ENCODE data around the gene SPON1. TPM values are rescaled to one million over a fixed set of nuclear protein-coding genes. Genes with fewer than 3 reads are reported as not detected.

SPON1 gene
- total RNA-seq, 1 donor from 2014 or later, result 0.47 TPM

DNA sequence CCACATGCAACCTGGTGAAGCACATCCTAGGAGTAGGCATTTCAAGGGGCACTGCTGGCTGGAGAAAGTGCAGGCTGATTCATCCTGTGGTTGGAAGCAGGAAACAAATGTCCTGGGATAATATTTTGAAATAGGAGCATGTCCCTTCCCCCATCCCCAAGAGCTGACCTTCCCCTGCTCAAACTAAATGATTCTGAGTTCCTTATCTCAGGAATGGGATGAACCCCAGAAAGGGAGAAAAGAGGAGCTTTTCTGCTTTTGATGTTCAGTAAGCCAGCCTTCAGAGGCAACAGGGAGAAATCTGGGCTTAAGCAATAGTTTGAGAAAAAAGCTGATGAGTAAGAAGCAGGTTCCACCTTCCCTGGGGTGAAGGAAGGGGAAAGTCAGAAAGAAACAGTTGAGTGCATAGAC is 19.5 kb upstream of the SPON1 start:
- DNase-seq (ENCODE audit: extremely low read depth, low read depth, low spot score), result no peak

DNA sequence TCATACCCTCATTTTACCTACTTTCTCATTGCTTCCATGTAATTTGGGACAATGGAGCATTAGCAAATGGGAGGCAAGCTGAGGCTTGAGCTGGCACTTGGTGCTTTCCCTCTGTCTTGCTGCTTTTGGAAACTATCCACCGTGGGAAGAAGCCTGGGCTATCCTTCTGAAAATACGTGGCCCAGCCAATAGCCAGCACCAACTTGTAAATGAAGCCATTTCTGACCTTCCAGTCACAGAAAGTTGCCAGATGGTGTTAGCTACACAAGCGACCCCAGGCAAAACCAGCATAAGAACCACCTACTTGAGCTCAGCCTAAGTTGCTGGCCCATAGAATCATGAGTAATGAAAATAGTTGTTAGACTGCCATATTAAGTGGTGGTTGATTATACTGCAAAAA is 18.5 kb upstream of the SPON1 start:
- DNase-seq (ENCODE audit: extremely low read depth, low read depth, low spot score), result no peak

DNA sequence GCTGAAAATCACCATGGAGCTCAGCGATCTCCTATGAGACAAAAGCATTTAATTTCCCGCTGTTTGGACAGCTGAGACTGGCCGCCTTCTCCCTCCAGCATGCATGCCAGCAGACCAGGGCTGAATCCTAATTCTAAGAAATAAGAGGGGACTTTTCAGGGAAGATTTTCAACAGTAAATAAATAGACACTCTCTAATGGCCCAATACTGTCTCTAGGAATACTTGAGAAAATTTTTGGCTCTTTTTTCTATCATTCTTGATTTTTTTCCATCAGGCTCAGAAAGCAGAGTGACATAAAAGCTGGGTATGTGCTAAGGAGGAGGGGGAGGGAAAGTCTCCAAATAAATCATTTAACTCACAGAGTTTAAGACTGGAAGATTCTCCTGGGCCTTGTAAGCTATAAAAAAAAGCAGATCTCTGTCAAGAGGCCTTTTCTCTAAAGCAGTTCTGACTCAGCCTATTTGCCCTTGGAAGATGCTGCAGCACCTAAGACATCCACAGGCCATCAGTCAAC is 17.6 kb upstream of the SPON1 start:
- no peak for DNase-seq (ENCODE audit: extremely low read depth, low read depth, low spot score)

GRCh38 chr11:13947379-13947778 is 15.1 kb upstream of the SPON1 start:
- no peak for DNase-seq (ENCODE audit: extremely low read depth, low read depth, low spot score)

DNA sequence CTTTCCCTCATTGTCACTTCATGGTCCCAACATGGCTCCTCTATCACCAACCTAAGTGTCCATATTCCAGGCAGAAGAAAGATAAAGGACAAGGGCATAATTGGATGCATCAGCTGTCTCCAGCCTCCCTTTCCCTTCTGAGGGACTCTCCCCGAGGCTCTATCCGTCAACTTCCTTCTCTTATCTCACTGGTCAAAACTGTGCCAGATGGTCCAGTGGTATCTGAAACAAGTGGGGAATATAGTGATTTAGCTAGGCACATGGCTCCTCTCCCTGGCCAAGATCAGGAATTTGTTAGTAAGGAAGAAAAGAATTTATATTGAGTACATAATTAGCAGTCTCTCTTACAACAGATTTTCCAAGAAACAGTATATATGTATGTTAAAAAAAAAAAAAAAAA is 12.6 kb upstream of the SPON1 start:
- no peak for DNase-seq (ENCODE audit: extremely low read depth, low read depth, low spot score)

DNA sequence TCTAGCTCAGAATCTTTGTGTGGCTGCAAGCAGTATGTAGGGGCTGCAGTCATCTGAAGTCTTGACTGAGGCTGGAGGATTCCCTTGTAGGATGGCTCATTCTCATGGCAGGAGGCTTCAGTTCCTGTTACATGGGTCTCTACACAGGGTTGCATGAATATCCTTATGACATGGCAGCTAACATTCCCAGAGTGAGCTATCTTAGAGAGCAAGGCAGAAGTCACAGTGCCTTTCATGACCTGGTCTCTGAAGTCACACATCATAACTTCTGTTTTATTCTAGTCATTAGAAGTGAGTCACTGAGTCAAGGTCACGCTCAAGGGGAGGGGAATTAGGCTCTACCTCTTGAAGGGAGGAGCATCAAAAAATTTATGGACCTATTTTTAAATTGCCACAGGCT is 10.3 kb upstream of the SPON1 start:
- DNase-seq (ENCODE audit: extremely low read depth, low read depth, low spot score), result no peak

DNA sequence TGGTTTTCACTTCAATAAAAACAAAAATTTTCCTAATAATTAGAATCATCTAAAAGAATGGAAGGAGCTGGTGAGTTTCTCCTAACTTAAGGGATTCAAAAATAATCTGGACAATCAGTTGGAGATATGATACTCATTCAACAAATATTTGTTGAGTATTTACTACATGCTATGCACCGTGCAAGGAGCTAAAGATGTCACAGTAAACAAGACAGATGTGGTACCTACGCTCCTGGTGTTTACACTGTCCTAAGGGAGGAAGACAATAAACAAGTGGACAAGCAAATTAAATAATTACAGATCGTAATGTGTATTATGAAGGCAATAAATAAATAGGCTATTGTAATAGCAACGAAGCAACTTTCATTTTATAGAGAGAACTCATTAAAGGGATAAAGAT is 9.9 kb upstream of the SPON1 start:
- DNase-seq (ENCODE audit: extremely low read depth, low read depth, low spot score), result no peak

DNA sequence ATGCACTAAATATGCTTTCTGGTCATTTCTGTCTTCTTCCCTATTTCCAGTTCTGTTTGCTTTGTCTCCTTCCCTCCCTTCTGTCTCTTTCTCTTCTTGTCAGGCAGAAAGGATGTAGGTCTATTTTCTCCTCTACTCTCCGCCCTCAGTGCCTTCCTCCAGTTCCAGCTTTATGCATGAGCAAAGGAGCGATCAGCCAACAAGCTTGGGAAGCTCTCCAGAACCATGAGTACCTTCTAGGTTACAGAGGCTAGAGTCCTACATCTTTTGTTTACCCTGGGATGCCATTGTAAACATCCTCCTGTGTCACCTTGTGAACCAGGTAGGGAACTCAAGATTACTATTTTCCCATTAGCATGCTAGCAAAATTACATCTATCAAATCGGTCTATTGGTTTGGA is 7.9 kb upstream of the SPON1 start:
- DNase-seq (ENCODE audit: extremely low read depth, low read depth, low spot score), result no peak

GRCh38 chr11:13955971-13956421 is 6.5 kb upstream of the SPON1 start:
- DNase-seq (ENCODE audit: extremely low read depth, low read depth, low spot score), result peak; percentile 44

GRCh38 chr11:13956988-13957387 is 5.5 kb upstream of the SPON1 start:
- DNase-seq (ENCODE audit: extremely low read depth, low read depth, low spot score), result no peak

GRCh38 chr11:13958641-13959400 is 3.7 kb upstream of the SPON1 start:
- DNase-seq (ENCODE audit: extremely low read depth, low read depth, low spot score), result no peak

- DNase-seq (ENCODE audit: extremely low read depth, low read depth, low spot score), result no peak
Observed at GRCh38 chr11:13962198-13962561, 343 bp upstream of the SPON1 start.

DNA sequence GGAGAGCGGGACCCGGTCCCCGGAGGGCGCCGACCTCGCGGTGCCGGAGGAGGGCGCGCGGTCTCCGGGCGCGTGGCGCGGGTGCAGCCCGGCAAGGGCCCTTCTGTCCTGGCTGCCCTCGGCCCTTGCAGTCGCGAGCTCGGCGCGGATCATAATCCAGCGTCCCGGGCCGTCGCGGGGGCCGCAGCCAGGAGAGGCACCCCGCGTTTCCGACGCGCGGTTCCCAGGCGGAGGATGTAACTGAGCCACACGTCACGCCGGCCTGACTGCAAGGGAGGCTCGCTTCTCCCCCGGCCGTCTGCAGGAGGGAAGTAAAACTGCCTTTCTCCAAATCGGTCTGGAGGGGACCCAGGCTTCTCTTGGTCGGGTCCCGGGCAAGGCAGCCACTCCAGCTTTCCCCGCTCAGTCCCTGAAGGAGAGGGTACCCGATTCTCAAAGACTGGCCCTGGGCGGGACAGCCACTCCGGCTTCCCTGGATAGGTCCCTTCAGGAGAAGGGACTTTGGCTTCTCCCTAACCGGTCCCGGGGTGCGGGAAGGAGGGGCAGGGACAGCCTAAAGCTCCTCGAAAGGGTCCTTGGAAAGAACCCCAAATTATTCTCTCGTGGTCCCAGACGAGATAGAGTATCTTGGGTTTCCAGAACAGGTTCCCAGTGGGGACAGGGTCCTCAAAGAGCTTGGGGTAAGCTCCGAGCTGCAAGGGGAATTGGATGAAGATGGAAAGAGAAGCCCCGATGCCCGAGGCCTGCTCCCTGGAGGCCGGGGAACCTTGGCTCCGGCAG is 836 bp downstream of the SPON1 start:
- no peak for DNase-seq (ENCODE audit: extremely low read depth, low read depth, low spot score)

- DNase-seq (ENCODE audit: extremely low read depth, low read depth, low spot score), result no peak
Observed at GRCh38 chr11:13963949-13964770, 1.6 kb downstream of the SPON1 start.

DNA sequence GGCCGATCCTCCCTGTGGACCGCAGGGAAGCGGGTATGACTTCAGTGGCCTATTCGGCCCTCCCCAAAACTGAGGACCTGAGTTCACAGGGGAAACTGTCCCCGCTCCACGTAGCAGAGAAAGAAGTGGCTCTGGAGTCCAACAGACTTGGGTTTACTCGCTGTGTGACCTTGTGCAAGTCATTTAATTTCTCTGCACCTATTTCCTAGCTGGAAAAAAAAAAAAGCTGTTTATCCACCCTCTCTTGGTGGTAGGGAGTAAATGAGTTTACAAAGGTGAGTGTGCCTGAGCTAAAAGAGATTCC is 2.2 kb downstream of the SPON1 start:
- DNase-seq (ENCODE audit: extremely low read depth, low read depth, low spot score), result no peak

GRCh38 chr11:13965337-13965736 is 2.8 kb downstream of the SPON1 start:
- no peak for DNase-seq (ENCODE audit: extremely low read depth, low read depth, low spot score)

- DNase-seq (ENCODE audit: extremely low read depth, low read depth, low spot score), result no peak
Observed at GRCh38 chr11:13966013-13966412, 3.5 kb downstream of the SPON1 start.

DNA sequence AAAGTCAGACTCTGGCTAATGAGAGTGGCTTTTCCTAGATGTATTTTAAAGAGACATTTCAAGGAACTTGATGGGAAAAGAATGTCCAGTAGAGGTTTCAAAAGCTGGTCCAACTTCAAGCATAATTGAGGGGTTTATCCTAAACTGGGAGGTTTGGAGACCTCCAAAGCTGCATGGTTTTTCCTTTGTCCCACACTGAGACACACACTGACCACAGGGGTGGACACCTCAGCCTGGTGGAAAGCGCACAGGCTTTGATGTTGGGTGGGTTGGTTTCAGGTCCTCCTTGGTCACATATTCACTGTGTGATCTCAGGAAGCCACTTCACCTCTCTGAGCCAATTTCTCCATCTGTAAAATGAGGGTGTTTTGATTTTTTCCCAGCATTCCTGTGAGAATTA is 4.0 kb downstream of the SPON1 start:
- no peak for DNase-seq (ENCODE audit: extremely low read depth, low read depth, low spot score)

DNA sequence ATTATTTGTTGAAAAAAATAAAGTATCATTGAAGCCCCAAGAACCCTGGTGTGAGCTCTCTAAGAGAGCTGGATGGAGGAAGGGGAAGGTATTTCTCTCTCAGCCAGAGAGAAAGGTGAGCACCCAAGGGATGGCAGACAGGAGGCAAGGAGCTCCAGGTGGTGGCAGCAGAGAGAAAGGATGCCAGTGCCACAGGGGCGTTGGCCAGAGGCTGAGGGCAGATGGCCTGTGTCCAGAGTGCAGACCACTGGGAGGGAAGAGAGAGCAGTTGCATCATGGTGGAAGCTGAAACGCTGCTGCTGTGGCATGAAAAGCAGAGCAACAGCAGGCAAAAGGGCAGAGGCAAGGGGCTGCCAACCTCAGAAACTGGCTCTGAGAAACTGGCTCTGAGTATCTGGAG is 8.5 kb downstream of the SPON1 start:
- no peak for DNase-seq (ENCODE audit: extremely low read depth, low read depth, low spot score)

DNA sequence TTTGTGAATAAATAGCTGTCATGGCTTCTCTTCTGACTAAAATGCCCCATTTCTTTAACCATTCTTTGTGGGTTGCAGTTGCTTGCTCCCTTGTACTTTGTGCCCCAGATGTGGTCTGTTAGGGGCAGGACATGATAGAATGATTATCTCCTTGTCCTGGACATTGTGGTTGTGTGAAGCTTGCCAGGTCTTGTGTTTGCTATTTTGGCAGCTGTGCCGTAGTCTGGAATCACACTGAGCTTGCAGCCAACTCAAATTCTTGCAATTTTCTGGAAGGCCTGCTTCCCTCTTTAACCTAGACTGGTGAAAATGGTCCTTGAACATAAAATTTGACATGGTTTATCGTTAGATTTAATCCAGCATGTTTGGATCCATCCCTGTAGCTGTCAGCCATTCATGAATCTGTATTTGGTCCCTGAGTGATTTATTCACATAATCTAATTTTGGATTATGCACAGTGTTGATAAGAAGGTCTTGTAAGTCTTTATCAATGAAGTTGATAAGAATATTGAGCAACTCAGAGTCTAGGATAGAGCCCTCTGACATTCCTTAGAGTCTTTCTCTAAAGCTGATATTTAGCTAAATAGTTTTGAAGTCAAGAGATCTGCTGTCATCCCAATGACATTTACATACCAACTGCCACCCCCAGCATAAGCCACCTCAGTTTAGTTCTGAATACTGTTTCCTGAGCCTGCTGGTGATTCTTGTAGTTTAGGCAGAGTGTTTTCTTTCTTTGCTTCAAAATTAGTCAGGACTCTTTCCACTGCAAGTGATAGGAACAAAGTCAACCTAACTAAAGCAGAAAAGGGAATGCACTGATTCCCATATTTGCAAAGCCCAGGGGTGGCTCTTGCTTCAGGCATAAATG is 9.8 kb downstream of the SPON1 start:
- DNase-seq (ENCODE audit: extremely low read depth, low read depth, low spot score), result no peak
